Upper lobe of left lung (tissue), 6 donors: ENCODE data around the gene EVL. TPM values are rescaled to one million over a fixed set of nuclear protein-coding genes. Genes with fewer than 3 reads are reported as not detected.

ENCODE experiments used
- ATAC-seq, 2 donors: fragments of 200-7000 bp; cut with Tn5 transposase; one replicate each; pipeline ENCODE4 v1.9.1; 2022; ENCODE audit warnings: mild to moderate bottlenecking in 2 of 2, moderate library complexity in 2 of 2; ENCODE audit not compliant: low FRiP score in 2 of 2
- DNase-seq, 2 donors: peaks; one replicate each; pipeline ENCODE4 v3.0.0-alpha.2; 2019 to 2020
- H3K27ac ChIP-seq, 4 donors: fragments of 200-600 bp; sonication (generic); one replicate each; pipeline ENCODE4 v1.5.1; 2016 to 2019
- H3K27me3 ChIP-seq, 4 donors: fragments of 200-600 bp; sonication (generic); one replicate each; pipeline ENCODE4 v1.5.1; 2017 to 2019
- H3K36me3 ChIP-seq, 4 donors: fragments of 200-600 bp; sonication (generic); one replicate each; pipeline ENCODE4 v1.5.1; 2016 to 2019
- H3K4me1 ChIP-seq, 4 donors: fragments of 200-600 bp; sonication (generic); one replicate each; pipeline ENCODE4 v1.5.1; 2018 to 2019
- H3K4me3 ChIP-seq, 4 donors: fragments of 200-600 bp; sonication (generic); one replicate each; pipeline ENCODE4 v1.5.1; 2017 to 2019; ENCODE audit warnings: mild to moderate bottlenecking in 2 of 4, moderate library complexity in 1 of 4
- H3K9me3 ChIP-seq, 4 donors: fragments of 200-600 bp; sonication (generic); one replicate each; pipeline ENCODE4 v1.5.1; 2018 to 2019
- EP300 ChIP-seq, 4 donors: sonication (generic); formaldehyde crosslinking; IDR thresholded peaks; one replicate each; pipeline ENCODE4 v1.5.1; 2017; ENCODE audit warnings: antibody characterized with exemption in 4 of 4, control low read depth in 2 of 4
- POLR2A ChIP-seq, 4 donors: fragments of 450-650 bp; IDR thresholded peaks; one replicate each; pipeline ENCODE4 v1.5.1; 2016 to 2017; ENCODE audit warnings: antibody characterized with exemption in 4 of 4, mild to moderate bottlenecking in 2 of 4
- POLR2AphosphoS5 ChIP-seq, 2 donors: sonication (generic); formaldehyde crosslinking; IDR thresholded peaks; one replicate each; pipeline ENCODE4 v1.5.1; 2017; ENCODE audit warnings: antibody characterized with exemption in 2 of 2
- WGBS, 2 donors: methylation state at CpG; one replicate each; pipeline ENCODE4 v1.1.5; 2017 to 2018; 5-methylcytosine and 5-hydroxymethylcytosine counted together
- total RNA-seq, 6 donors: library from RNA; depleted of rRNA in 4 of 6; stranded (reverse); fragments of >200 nt in 4 of 6; gene quantifications; one replicate each; pipeline versions ENCODE4 v1.1.0 to v1.2.1, GENCODE V29; 2016 to 2021
- TF ChIP-seq, protein P1 (sequence below), 6 experiments: fragments of 450-650 bp in 4 of 6; fragments of 200-600 bp in 2 of 6; sonication (generic) in 2 of 6; IDR thresholded peaks; one replicate each; pipeline ENCODE4 v1.5.1; 2016 to 2019; ENCODE audit warnings: antibody characterized with exemption in 6 of 6
- donor health status: DM: no; HTN: no; CAD: no; lungs with moderate emphysema.
- donor health status: DM: no; HTN: yes; CAD: no; lungs with severe emphysema.

Gene EVL
- total RNA-seq, 6 donors from 2014 or later: 69.6 to 222 (median 140) TPM

- Histone ChIP-seq H3K27ac (no peak overlapping the region), H3K27me3 (no peaks in the 10 kb centered on the region), H3K9me3 (no peaks in the 10 kb centered on the region), H3K4me3 (no peak overlapping the region), H3K36me3 (peaks cover 0 to 14% (median 6%) of the 10 kb centered on the region in 4 donors), H3K4me1 (peaks cover 0 to 3% (median 0%) of the 10 kb centered on the region in 4 donors)
- WGBS, 2 donors: 91 to 93% methylated on average over 17 to 18 of the region's 18 CpGs
- no peak for TF ChIP-seq POLR2AphosphoS5 (IDR thresholded peaks at IDR 0.05)
- TF ChIP-seq POLR2A (IDR thresholded peaks at IDR 0.05): no peak
- TF ChIP-seq EP300 (IDR thresholded peaks at IDR 0.05): no peak
- DNase-seq (no peak), ATAC-seq (no peak)
These were observed 55.5 kb downstream of the EVL start for GRCh38 chr14:100120522-100121269.

GRCh38 chr14:100121643-100122480, 56.6 kb downstream of the EVL start:
- Histone ChIP-seq H3K27me3 (no peaks in the 10 kb centered on the region), H3K9me3 (no peaks in the 10 kb centered on the region), H3K27ac (no peak overlapping the region), H3K4me3 (no peak overlapping the region), H3K4me1 (peaks cover 0 to 3% (median 0%) of the 10 kb centered on the region in 4 donors), H3K36me3 (peaks cover 0 to 21% (median 14%) of the 10 kb centered on the region in 4 donors)
- DNase-seq (no peak), ATAC-seq (no peak)
- 86 to 97% methylated on average over 13 to 14 of the region's 14 CpGs for WGBS, 2 donors
- no peak for TF ChIP-seq POLR2A (IDR thresholded peaks at IDR 0.05)
- TF ChIP-seq POLR2AphosphoS5 (IDR thresholded peaks at IDR 0.05): no peak
- TF ChIP-seq, protein P1, sequence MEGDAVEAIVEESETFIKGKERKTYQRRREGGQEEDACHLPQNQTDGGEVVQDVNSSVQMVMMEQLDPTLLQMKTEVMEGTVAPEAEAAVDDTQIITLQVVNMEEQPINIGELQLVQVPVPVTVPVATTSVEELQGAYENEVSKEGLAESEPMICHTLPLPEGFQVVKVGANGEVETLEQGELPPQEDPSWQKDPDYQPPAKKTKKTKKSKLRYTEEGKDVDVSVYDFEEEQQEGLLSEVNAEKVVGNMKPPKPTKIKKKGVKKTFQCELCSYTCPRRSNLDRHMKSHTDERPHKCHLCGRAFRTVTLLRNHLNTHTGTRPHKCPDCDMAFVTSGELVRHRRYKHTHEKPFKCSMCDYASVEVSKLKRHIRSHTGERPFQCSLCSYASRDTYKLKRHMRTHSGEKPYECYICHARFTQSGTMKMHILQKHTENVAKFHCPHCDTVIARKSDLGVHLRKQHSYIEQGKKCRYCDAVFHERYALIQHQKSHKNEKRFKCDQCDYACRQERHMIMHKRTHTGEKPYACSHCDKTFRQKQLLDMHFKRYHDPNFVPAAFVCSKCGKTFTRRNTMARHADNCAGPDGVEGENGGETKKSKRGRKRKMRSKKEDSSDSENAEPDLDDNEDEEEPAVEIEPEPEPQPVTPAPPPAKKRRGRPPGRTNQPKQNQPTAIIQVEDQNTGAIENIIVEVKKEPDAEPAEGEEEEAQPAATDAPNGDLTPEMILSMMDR (IDR thresholded peaks at IDR 0.05): no peak
- TF ChIP-seq EP300 (IDR thresholded peaks at IDR 0.05): no peak

GRCh38 chr14:100122481-100123223, 57.4 kb downstream of the EVL start:
- no peak overlapping the region for H3K4me3 ChIP-seq
- peaks cover 0 to 25% (median 15%) of the 10 kb centered on the region in 4 donors for H3K36me3 ChIP-seq
- WGBS, 2 donors: 73% methylated on average over 4 to 8 of the region's 8 CpGs
- no peak for TF ChIP-seq POLR2AphosphoS5 (IDR thresholded peaks at IDR 0.05)
- TF ChIP-seq POLR2A (IDR thresholded peaks at IDR 0.05): no peak
- TF ChIP-seq, protein P1 (IDR thresholded peaks at IDR 0.05): peak in 3 of 6 experiments; percentile 18 to 21 (median 21)
- TF ChIP-seq EP300 (IDR thresholded peaks at IDR 0.05): no peak
- H3K27me3 ChIP-seq: no peaks in the 10 kb centered on the region
- DNase-seq (no peak), ATAC-seq (no peak)
- no peak overlapping the region for H3K27ac ChIP-seq
- H3K4me1 ChIP-seq: peaks cover 0 to 3% (median 0%) of the 10 kb centered on the region in 4 donors
- H3K9me3 ChIP-seq: no peaks in the 10 kb centered on the region

DNA sequence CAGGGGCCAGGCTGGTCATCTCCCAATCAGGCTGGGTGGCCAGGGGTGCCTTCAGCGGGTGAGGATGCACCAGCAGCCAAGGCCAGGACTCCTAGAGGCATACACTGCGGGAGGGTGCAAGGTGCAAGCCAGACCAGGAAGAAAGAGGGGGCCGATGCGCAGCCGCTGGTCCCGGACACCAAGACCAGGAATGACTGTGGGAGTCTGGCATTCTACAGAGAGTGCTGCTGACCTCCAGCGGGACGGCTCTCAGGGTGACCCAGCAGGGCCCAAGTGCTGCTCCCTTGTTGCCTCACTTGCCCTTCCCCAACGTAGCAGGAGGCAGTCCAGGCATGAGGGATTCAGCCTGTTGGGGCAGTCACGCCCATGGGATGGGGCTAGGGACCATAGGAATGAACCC, 58.4 kb downstream of the EVL start:
- H3K36me3 ChIP-seq: peaks cover 0 to 25% (median 15%) of the 10 kb centered on the region in 4 donors
- H3K4me3 ChIP-seq: no peak overlapping the region
- no peak for TF ChIP-seq POLR2A (IDR thresholded peaks at IDR 0.05)
- no peak for TF ChIP-seq EP300 (IDR thresholded peaks at IDR 0.05)
- no peak for TF ChIP-seq POLR2AphosphoS5 (IDR thresholded peaks at IDR 0.05)
- TF ChIP-seq, protein P1 (IDR thresholded peaks at IDR 0.05): no peak
- DNase-seq (peak in 1 of 2 donors; percentile 59), ATAC-seq (no peak)
- peaks cover 0 to 3% (median 0%) of the 10 kb centered on the region in 4 donors for H3K4me1 ChIP-seq
- no peak overlapping the region for H3K27ac ChIP-seq
- H3K27me3 ChIP-seq: no peaks in the 10 kb centered on the region
- H3K9me3 ChIP-seq: no peaks in the 10 kb centered on the region
- WGBS, 2 donors: 90 to 100% methylated on average over 4 to 7 of the region's 10 CpGs
